UCSD-AML1 (cell line): ENCODE data around the gene KRT86.
"Not testable (repeated sequence)": the region's sequence is repeated elsewhere in the genome, so short reads cannot be mapped to it uniquely, and the experiment has no call there.

Experiments used
- DNase-seq: peaks from one replicate; lab custom pipeline; 2025; ENCODE audit not compliant: unreplicated experiment; lab: John Stamatoyannopoulos, UW

The KRT86 gene

GRCh38 chr12:52251367-52252051, 22.9 kb upstream of the KRT86 start:
- DNase-seq, result peak; percentile 31

- peak; percentile 27 for DNase-seq
Measured at GRCh38 chr12:52252175-52252615, 22.2 kb upstream of the KRT86 start.

GRCh38 chr12:52252728-52253343, 21.6 kb upstream of the KRT86 start:
- DNase-seq, result no peak

- DNase-seq, result no peak
Measured at GRCh38 chr12:52253391-52254179, 20.9 kb upstream of the KRT86 start.

- DNase-seq, result no peak
Measured at GRCh38 chr12:52254180-52254964, 20.1 kb upstream of the KRT86 start.

- no peak for DNase-seq
Measured at GRCh38 chr12:52254965-52255751, 19.3 kb upstream of the KRT86 start.

GRCh38 chr12:52255926-52256583, 18.4 kb upstream of the KRT86 start:
- DNase-seq, result no peak

GRCh38 chr12:52256584-52256935, 17.9 kb upstream of the KRT86 start:
- no peak for DNase-seq

GRCh38 chr12:52257074-52257551, 17.3 kb upstream of the KRT86 start:
- DNase-seq, result no peak

- not testable (repeated sequence) for DNase-seq
Measured at GRCh38 chr12:52257922-52258321, 16.5 kb upstream of the KRT86 start.

GRCh38 chr12:52258335-52258901, 16.0 kb upstream of the KRT86 start:
- no peak for DNase-seq

GRCh38 chr12:52259657-52260243, 14.7 kb upstream of the KRT86 start:
- DNase-seq, result peak; percentile 45

GRCh38 chr12:52260361-52261207, 13.9 kb upstream of the KRT86 start:
- DNase-seq, result peak; percentile 31

- DNase-seq, result no peak
Measured at GRCh38 chr12:52261208-52261484, 13.3 kb upstream of the KRT86 start.

GRCh38 chr12:52262286-52262685, 12.2 kb upstream of the KRT86 start:
- no peak for DNase-seq

GRCh38 chr12:52263761-52264434, 10.5 kb upstream of the KRT86 start:
- DNase-seq, result no peak

- DNase-seq, result no peak
Measured at GRCh38 chr12:52264435-52264825, 10.0 kb upstream of the KRT86 start.

GRCh38 chr12:52266514-52266913, 7.9 kb upstream of the KRT86 start:
- no peak for DNase-seq
